HG03558 (cell line): ENCODE results near the gene ADSL.

ENCODE experiments used
- ATAC-seq: cut with Tn5 transposase; IDR thresholded peaks from one replicate; pipeline ENCODE4 v1.9.1; 2021; ENCODE audit warnings: moderate number of reproducible peaks; ENCODE audit not compliant: unreplicated experiment; ENCODE audit errors: extremely low read depth

ADSL gene

DNA sequence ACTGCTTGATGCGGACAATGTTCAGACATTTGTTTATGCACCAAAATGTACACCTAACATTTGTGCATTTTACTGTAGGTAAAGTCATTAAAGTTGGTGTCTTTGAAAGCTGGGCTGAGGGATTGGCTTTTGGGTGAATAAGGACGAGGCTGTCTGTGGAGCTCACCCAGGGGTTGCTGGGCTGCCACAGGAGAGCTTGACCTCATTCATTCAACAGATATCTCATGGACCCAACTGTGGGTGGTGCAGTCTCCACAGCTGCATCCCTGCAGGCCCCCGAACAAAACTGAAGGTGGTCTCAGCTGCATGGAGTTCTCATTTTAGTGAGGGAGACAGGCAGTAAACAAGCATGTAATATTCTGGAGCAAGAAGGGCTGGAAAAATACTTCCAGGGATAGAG lies 56.8 kb downstream of the ADSL start:
- ATAC-seq = no peak

DNA sequence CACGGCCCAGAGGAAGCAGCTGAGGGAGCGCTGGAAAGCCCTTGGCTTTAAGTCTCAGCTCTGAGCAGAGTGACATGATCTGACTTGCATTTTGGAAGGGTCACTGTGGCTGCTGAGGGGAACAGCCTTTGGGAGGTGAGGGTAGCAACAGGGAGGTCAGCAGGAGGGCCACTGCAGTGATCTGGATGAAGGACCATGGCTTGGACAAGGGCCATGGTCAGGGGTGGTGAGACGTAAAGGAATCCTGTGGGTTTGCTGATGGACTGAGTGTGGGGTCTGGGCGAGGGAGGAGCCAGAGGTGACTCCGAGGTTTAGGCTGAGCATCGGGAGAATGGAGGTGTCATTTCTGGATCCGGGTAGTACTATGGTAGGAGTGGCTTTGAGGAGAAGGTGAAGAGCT lies 57.4 kb downstream of the ADSL start:
- ATAC-seq = no peak

DNA sequence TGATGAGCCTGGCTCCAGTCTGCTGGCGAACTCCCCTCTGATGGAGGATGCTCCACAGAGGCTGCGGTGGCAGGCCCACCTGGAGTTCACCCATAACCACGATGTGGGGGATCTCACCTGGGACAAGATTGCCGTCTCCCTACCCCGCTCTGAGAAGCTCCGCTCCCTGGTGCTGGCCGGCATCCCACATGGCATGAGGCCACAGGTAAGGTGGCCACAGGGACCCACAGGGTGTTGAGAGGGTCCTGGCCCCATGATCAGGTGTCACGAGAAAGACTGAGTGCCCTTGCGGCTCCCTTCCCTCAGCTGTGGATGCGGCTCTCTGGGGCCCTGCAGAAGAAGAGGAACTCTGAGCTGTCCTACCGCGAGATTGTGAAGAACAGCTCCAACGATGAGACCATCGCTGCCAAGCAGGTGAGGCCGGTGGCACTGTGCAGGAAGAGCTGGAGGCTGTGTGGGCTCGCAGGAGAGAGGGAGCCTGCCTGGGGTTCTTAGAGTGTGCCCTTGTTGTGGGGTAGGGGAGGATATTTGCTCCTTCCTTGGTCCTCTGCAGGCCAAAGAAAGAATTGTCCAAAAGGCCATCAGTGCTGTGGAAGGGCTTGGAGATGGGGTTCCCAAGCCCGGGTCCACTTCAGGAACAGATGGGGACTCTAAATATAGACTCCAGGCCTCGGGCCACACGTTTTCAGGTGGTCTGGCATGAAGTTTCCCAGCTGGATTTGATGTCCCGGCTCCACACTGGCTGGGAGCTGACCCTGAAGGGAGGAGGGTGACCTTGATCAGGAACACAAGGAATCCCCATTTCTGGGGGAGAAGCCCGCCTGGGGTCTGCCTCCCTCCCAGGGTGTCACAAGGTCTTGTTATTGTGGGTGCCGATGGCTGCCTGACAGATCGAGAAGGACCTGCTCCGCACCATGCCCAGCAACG lies 58.2 kb downstream of the ADSL start:
- ATAC-seq = no peak

DNA sequence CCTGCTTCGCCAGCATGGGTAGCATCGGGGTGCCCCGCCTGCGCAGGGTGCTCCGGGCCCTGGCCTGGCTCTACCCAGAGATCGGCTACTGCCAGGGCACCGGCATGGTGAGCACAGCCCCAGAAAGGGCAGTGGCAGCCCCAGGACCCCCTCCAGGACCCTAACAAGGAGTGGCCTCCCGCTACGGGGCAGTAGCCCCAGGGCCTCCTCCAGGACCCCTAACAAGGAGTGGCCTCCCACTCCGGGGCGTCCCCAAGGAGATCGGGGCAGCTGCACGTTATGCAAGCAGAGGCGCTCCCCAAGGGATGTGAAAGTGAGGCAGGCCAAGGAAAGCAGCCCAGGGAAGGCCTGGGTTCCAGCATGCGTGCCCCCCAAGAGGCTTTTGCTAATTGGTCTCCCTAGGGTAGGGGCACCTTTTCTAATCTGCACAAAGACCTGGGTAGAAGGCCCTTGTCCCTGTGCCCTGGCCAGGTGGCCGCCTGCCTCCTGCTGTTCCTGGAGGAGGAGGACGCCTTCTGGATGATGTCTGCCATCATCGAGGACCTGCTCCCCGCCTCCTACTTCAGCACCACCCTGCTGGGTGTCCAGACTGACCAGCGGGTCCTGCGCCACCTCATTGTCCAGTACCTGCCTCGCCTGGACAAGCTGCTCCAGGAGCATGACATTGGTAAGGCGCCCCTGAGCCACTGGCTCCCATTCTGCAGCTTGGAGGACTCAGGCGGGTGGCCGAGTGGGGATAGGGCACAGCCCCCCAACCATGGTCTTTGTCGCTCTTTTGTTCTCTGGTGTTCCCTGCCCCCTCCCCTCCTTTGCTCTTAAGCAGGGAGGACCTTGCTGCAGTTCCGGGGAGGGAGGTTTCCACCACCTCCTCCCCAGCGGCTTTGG lies 59.1 kb downstream of the ADSL start:
- ATAC-seq = no peak

DNA sequence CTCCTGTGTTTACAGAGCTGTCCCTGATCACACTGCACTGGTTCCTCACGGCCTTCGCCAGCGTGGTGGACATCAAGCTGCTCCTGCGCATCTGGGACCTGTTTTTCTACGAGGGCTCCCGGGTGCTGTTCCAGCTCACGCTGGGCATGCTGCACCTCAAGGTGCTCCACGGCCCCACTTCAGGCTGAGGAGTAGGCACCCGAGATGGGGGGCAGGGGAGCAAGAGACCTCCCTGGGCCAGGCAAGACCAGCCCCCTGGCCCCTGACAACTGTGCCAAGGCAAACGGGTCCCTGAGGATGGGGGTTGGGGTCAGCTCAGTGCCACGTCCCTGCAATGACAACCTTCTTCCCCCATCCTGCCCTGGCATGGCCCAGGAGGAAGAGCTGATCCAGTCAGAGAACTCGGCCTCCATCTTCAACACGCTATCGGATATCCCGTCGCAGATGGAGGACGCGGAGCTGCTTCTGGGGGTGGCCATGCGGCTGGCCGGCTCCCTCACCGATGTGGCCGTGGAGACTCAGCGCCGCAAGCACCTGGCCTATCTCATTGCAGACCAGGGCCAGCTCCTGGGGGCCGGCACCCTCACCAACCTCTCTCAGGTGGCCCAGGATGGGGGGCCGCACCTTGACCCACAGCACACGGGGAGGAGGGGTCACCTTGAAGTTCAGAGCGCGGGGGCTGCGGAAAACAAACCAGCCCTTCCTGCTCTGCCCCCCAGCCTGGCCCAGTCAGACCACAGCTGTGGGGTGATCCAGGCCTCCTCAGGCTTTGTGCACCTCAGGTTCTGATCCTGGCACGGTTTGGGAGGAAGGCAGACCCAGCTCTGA lies 60.0 kb downstream of the ADSL start:
- no peak for ATAC-seq

DNA sequence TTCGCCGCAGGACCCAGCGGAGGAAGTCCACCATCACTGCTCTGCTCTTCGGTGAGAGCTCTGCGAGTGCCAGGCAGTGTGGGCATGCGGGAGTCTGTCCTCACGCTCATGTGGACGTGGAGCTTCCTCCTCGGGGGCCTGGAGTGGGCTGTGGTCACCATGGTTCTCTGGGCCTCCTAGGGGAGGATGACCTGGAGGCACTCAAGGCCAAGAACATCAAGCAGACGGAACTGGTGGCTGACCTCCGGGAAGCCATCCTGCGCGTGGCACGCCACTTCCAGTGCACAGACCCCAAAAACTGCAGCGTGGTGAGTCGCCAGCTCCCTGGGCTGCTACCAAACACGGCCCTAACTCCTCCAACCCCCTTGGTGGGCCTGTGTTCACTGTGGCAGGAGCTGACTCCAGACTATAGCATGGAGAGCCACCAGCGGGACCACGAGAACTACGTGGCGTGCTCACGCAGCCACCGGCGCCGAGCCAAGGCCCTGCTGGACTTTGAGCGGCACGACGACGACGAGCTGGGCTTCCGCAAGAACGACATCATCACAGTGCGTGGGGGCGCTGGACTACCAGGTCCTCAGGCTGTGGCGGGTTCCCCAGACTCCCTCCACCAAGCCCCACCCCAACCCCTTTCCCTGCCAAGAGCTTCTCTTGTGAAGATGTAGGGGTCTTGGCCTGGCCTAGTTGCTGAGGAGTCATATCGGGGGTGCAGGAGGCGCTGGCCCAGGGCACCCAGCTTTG lies 60.9 kb downstream of the ADSL start:
- no peak for ATAC-seq

DNA sequence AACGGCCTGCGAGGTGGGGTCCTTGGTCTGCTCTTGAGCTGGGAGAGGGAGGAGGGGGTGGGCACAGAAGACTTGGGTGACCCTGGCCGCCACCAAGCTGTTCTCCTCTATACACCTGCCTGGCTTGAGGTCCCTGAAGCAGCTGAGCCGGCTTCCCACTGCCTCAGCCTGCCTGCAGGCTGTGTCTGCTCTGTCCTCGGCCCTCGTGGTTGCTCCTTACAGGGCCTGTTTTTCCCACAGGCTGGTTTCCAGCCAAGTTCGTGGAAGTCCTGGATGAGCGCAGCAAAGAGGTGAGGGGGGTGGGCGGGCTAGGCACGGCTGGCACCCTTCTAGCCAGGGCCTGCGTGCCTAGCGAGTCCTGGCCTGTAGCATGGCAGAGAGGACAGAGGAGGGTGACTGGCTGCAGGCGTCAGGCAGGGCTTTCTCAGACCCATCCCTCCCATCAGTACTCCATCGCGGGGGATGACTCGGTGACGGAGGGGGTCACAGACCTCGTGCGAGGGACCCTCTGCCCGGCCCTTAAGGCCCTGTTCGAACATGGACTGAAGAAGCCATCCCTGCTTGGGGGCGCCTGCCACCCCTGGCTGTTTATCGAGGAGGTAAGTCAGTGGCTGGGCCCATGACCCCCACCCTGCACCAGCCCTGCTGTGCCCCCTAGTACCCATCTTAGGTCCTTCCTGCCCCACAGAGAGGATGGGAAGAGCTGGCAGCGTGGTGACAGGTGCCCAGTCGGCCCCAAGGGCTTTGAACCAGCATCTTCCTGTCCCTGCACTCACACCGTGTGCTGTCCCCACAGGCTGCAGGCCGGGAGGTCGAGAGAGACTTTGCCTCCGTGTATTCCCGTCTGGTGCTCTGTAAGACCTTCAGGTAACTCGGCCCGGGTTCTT lies 61.8 kb downstream of the ADSL start:
- no peak for ATAC-seq

DNA sequence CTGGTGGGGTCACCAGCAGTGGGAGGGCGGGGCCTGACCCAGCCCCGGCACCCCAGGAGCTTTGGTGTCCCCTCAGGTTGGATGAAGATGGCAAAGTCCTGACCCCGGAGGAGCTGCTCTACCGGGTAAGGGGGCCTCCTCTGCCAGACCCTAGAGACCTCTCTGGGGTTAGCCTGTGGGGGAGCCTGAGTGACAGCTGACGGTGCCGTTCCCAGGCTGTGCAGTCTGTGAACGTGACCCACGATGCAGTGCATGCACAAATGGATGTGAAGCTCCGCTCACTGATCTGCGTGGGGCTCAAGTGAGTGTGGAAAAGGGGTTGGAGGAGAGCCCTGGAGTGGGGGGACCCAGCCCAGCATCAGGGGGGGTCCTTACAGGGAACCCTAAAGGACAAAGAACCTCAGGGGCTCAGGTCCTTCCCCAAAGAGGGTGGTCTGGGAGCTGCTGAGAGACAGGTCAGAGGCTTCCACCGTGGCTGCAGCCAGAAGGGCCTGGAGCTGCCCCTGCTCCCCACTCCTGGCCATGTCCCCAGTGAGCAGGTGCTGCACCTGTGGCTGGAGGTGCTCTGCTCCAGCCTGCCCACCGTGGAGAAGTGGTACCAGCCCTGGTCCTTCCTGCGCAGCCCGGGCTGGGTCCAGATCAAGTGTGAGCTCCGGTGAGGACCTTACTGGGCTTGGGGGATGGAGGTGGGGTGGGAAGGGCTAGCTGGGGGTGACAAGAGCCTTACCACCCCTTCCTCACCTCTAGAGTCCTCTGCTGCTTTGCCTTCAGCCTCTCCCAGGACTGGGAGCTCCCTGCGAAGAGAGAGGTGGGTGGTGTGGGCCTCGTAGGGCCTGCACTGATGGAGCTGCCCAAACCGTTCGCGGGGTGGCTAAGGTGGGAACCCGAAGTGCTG lies 62.7 kb downstream of the ADSL start:
- ATAC-seq = no peak

DNA sequence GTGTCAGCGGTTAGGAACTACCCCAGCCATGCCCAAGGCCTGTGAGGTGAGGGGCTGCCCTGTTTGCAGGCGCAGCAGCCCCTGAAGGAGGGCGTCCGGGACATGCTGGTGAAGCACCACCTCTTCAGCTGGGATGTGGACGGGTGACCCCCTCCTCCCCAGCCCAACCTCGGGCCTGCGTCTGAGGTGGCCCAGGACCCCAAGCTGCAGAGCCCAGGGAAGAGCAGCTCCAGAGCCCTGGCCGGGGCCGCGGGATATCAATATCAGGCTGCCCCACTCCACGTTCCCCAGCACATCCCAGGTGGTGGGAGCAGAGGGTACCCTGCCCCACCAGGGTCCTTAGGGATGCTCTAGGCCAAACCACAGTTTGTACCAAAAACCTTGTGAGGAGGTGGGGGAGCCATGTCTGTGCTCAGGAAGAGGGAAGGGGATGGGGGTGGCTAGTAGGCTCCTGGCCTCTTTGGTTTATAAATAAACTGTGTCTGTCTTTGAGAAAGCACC lies 63.4 kb downstream of the ADSL start:
- no peak for ATAC-seq

DNA sequence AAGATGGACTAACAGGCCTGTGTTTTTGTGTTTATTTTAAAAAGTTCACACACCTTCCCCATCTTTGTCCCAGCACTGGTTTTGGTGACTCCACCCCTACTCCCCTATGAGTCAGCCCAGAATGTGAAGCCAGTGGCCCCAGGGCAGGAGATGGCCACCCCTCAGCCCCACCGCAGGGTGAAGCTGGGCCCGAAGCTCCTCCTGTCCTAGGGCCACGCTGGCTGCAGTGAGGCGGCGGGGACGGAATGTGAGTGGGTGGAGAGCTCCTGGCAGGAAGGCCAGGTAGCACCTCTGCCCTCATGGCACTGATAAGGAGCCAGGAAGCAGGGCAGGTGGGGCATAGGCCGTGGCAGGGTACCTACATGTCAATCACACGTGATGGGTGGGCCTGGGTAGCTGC lies 64.0 kb downstream of the ADSL start:
- ATAC-seq = no peak

DNA sequence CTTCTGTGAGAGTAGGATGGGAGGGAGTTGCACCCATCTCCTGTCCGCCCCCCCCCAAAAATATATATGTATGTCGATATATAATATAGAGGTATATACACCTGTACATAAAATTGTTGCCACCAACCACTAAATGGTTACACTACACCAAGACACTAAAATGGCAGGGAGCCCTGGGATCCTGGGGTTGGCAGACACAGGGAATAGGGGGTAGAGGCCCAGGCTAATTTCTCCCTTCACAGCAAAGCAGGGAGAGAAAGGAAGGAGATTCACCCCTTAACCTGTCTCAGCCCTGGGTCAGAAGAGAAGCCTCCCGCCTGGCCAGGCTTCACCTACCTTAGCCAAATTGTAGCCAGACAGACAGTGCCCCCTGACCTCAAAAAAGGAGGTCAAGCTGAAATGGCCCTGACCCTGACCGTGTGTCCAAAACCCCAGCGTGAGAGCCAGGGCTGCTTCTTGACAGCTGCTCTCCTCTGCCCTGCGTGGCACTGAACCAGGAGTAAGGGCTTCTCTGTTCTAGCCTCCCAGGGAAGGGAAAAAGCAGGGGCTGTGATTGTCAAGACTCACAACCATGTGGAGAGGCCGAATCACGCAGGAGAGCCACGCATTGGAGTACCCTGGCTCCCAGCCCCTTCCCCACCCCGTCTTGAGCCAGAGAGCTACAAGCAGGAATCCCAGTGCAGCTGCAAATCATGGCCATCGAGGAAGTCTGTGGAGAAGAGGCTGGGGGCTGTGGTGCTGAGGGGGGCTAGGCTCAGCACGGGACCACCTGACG lies 64.6 kb downstream of the ADSL start:
- no peak for ATAC-seq

DNA sequence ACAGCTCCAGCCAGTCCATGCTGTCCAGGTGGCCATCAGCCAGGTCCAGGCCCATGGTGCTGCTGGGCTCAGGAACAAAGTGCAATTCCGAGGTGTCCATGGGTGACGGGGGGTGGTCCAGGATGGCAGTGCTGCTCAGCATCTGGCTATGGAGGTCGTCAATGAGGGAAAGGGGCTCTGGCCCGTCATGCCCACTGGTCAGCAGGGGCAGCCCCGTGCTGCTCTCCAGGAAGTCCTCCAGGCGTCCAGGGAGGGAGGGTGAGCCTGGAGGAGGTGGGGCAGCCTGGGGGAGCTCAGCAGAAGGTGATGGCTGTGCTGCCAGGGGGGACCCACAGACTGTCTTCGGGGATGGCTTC lies 65.2 kb downstream of the ADSL start:
- no peak for ATAC-seq

DNA sequence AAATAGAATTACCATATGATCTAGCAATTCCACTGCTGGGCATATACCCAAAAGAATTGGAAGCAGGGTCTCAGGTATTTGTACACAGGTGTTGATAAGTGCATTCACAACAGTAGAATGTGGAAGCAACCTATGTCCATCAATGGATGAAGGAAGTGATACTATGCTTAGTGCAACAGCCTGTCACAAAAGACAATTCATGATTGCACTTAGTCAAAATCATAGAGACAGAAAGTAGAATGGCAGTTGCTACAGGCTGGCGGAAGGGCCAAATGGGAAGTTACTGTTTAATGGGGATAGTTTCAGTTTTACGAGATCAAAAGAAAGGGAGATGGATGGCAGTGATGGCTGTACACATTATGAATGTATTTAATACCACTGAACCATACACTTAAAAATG lies 66.1 kb downstream of the ADSL start:
- ATAC-seq = no peak

DNA sequence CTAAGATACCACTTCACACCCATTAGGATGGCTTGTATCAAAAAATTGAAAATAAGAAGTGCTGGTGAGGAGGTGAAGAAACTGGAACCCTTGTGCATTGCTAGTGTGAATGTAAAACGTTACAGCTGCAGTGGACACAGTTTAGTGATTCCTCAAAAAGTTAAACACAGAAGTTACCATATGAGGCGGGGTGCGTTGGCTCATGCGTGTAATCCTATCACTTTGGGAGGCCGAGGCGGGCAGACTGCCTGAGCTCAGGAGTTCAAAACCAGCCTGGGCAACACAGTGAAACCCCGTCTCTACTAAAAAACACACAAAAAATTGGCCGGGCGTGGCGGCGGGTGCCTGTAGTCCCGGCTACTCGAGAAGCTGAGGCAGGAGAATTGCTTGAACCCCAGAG lies 67.6 kb downstream of the ADSL start:
- no peak for ATAC-seq

DNA sequence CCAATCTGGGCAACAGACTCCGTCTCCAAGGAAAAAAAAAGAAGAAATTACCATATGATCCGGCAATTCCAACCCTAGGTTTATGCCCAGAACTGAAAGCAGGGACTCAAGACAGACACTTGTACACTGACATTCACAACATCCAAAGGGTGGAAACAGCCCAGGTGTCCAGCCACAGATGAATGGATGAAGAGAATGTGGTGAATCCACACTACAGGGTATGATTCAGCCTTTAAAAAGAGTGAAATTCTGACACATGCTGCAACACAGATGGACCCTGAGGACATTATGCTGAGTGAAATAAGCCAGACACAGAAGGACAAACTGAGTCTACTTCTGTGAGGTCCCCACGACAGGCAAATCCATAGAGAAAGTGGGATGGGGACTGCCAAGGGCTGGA lies 68.0 kb downstream of the ADSL start:
- no peak for ATAC-seq

DNA sequence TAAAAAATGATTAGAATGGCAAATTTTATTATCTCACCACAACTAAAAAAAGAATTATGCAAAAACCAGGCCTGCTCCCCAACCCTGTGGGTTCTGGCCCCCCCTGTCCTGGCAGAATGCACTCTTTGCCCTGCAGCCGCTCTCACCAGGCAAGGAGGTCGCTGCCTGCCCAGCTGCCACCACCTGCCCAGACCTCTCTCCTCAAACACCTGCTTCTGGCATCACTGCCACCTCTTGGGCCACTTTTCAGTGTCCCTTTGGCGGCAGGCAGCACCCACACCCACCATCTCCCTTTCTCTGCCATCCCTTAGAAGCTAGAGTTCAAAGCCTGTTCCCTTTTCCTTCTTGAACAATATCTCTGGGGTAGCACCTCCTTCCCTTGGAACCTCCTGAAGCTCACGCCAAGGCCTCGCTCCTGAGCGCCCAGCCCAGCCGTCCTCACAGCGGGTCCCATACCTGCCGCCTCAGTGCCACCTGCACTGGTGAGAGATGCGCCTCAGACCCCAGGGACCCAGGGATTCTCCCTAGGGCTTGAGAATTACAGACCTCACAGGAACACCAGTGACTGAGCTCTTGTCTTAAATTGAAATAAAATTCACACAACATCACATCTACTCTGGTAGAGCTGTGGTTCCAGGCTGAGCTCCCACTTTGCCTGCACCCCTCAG lies 68.7 kb downstream of the ADSL start:
- no peak for ATAC-seq
